IPS-20b (cell line): Measurements from ENCODE around the gene CFAP157.
"Not testable (repeated sequence)": the region's sequence is repeated elsewhere in the genome, so short reads cannot be mapped to it uniquely, and the experiment has no call there.

Experiments used
- H3K27ac ChIP-seq: one replicate; pipeline ENCODE4 v1.5.1; 2013; ENCODE audit warnings: low read length
- H3K27me3 ChIP-seq: 2 replicates; pipeline ENCODE4 v1.6.1; 2013; ENCODE audit warnings: mild to moderate bottlenecking, low read length, inconsistent platforms; ENCODE audit not compliant: insufficient read depth
- H3K36me3 ChIP-seq: 2 replicates; pipeline ENCODE4 v1.6.1; 2013; ENCODE audit warnings: low read depth, mild to moderate bottlenecking, inconsistent platforms, low read length, moderate library complexity; ENCODE audit not compliant: insufficient read depth
- H3K4me1 ChIP-seq: 2 replicates; pipeline ENCODE4 v1.6.1; 2013; ENCODE audit warnings: mild to moderate bottlenecking, control low read depth, inconsistent platforms, low read length, moderate library complexity; ENCODE audit not compliant: insufficient read depth
- H3K4me3 ChIP-seq: 2 replicates; pipeline ENCODE4 v1.5.1; 2013; ENCODE audit warnings: mild to moderate bottlenecking, low read length, inconsistent platforms
- H3K9ac ChIP-seq: 2 replicates; pipeline ENCODE4 v1.6.1; 2013; ENCODE audit warnings: low read depth, mild to moderate bottlenecking, inconsistent platforms, low read length, moderate library complexity
- H3K9me3 ChIP-seq: 2 replicates; pipeline ENCODE4 v1.6.1; 2013; ENCODE audit warnings: mild to moderate bottlenecking, low read depth, low read length, inconsistent platforms; ENCODE audit not compliant: insufficient read depth

CFAP157 gene

DNA sequence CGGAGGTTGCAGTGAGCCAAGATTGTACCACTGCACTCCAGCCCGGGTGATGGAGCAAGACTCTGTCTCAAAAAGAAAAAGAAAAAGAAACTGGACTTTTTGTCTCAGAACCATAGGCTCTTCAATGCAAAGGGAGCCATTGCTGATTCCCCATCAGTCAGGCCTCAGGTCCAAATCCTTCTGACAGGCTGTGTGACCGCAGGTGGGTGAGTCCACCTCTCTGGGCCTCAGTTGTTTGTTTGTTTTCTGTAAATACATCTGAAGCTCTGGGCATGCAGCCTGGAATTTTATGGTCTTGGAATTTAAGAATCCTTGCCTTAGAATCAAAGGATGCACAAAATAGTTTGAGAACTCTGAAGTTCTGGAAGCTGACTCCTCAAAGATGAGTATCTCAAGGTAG lies 49.4 kb downstream of the CFAP157 start:
- peaks cover 48% of the 10 kb centered on the region for H3K27me3 ChIP-seq
- no peak overlapping the region for H3K27ac ChIP-seq
- H3K9ac ChIP-seq, result no peak overlapping the region
- H3K9me3 ChIP-seq, result no peaks in the 10 kb centered on the region
- no peaks in the 10 kb centered on the region for H3K36me3 ChIP-seq
- peaks cover 4% of the 10 kb centered on the region for H3K4me1 ChIP-seq
- no peak overlapping the region for H3K4me3 ChIP-seq

DNA sequence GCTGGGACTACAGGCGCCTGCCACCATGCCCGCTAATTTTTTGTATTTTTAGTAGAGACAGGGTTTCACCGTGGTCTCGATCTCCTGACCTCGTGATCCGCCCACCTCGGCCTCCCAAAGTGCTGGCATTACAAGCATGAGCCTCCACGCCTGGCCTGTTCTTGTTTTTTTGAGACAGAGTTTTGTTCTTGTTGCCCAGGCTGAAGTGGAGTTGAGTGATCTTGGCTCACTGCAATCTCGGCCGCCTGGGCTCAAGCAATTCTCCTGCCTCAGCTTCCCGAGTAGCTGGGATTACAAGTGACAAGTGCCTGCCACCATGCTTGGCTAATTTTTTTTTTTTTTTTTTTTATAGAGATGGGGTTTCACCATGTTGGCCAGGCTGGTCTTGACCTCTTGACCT lies 50.0 kb downstream of the CFAP157 start:
- H3K27me3 ChIP-seq, result peaks cover 44% of the 10 kb centered on the region
- H3K36me3 ChIP-seq, H3K4me1 ChIP-seq, H3K9me3 ChIP-seq, H3K27ac ChIP-seq, H3K4me3 ChIP-seq, H3K9ac ChIP-seq: not testable (repeated sequence)

DNA sequence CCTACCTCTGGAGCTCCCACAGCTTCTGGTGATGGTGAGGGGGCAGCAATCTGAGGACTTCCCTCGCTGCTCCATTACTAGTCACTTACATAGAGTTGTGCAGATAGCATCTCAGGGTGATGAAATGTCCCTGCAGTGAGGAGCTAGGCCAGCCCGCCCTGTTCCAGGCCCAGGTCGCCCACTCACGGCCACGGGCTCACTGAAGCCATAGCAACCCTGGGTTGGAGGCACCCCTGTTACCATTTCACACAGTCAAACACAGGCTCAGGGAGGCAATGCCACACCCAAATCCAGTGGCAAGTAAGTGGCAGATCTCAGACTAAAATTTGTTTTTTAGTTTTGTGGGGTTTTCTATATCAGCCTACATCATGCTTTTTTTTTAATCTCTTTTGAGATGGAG lies 52.1 kb downstream of the CFAP157 start:
- Histone ChIP-seq H3K36me3 (no peaks in the 10 kb centered on the region), H3K27ac (no peak overlapping the region), H3K4me1 (peaks cover 13% of the 10 kb centered on the region), H3K9ac (no peak overlapping the region), H3K4me3 (no peak overlapping the region), H3K27me3 (peaks cover 24% of the 10 kb centered on the region), H3K9me3 (no peaks in the 10 kb centered on the region)

DNA sequence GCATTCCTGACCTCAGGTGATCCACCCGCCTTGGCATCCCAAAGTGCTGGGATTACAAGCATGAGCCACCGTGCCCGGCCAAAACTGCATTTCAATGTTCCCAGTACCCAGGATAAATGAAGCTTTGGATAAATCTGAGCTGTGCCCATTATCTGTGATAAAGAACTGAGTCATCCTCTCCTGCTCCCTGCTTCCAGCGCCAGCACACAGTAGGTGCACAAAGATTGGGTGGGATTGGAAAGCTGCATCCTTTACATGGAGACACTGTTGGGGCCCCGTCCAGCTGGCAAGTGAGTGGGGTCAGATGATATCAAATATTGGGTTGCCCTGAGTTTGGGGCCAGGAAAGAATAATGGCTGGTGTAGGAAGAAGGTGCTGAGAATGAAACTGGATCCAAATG lies 54.3 kb downstream of the CFAP157 start:
- Histone ChIP-seq H3K4me3 (no peak overlapping the region), H3K4me1 (peaks cover 9% of the 10 kb centered on the region; the same call in 1 of the 2 replicates), H3K36me3 (no peaks in the 10 kb centered on the region), H3K9me3 (no peaks in the 10 kb centered on the region), H3K9ac (no peak overlapping the region), H3K27me3 (peaks cover 7% of the 10 kb centered on the region), H3K27ac (no peak overlapping the region)

DNA sequence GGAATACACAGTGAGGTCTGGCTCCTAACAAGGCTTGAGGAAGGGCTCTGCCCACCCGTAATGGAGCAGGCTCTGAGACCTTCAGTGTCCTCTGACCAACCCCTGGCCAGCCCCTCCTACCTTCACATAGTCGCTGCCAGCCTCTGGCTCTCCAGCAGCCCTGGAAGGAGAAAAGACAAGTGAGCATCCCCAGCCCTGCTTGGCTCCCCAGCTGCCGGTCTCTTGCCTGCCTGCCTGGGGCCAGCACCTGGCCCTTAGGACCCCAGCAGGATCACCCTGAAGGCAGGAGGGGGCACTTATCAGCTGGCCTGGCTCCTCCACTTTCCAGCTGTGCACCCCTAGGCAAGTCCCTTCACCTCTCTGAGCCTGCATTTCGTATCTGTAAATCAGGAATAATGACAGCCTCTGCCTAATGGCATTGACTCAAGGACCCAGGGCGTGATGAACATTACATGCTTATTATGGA lies 54.7 kb downstream of the CFAP157 start:
- no peaks in the 10 kb centered on the region for H3K9me3 ChIP-seq
- peaks cover 2% of the 10 kb centered on the region; the same call in 1 of the 2 replicates for H3K27me3 ChIP-seq
- no peak overlapping the region for H3K9ac ChIP-seq
- H3K4me1 ChIP-seq, result peaks cover 9% of the 10 kb centered on the region; the same call in 1 of the 2 replicates
- no peaks in the 10 kb centered on the region for H3K36me3 ChIP-seq
- no peak overlapping the region for H3K4me3 ChIP-seq
- no peak overlapping the region for H3K27ac ChIP-seq

DNA sequence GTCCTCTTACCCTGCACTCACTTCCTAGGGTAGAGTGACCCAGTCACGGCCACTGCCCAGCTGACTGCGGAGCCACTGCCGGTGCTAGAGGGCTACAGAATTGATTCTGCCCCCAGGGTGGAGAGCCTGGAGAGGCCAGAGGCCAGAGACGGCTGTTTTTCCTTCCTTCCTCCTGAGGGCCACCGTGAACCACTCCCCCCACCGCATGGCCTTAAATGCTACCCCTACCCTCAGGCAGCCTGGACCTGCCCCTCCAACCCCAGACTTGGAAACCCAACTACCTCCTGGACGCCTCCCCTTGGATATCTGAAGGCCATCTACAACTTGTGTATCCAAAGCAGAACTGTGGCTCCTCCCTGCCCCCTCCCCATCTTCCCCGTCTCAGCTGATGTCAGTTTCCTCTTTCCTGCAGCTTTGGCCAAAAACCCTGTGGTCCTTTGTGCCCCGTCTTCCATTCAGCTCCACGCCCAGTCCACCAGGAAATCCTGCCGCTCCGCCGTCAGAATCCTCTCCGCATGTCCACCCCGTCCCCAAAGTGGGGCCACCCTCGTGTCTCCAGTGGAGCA lies 55.4 kb downstream of the CFAP157 start:
- Histone ChIP-seq H3K27me3 (no peaks in the 10 kb centered on the region), H3K36me3 (no peaks in the 10 kb centered on the region), H3K4me1 (peaks cover 9% of the 10 kb centered on the region; the same call in 1 of the 2 replicates), H3K9me3 (no peaks in the 10 kb centered on the region), H3K9ac (no peak overlapping the region), H3K27ac (no peak overlapping the region), H3K4me3 (no peak overlapping the region; the same call in 1 of the 2 replicates)

DNA sequence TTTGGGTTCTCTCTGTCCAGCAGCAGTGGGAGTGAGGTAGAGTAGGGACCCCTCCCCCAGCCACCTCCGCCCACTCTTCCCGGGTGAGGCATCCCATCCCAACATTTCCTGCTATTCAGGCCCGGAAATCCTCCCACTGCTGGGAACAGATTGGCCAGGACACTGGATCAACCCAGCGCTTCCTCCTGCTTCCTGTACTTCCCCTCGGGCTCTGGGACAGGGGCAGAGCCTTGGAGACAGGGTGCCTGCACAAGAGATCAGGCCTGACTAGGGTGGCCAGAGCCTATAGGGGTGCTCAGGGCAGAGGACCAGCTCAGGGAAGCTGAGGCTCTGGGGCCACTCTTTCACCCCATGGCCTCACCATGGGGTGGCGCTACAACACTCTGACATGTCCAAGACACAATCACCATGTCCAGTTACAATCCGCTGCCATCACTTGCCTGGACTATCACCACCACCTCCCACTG lies 57.2 kb downstream of the CFAP157 start:
- no peaks in the 10 kb centered on the region for H3K36me3 ChIP-seq
- no peak overlapping the region for H3K4me3 ChIP-seq
- no peak overlapping the region for H3K9ac ChIP-seq
- H3K4me1 ChIP-seq, result peaks cover 14% of the 10 kb centered on the region; the same call in 1 of the 2 replicates
- H3K27me3 ChIP-seq, result no peaks in the 10 kb centered on the region
- H3K27ac ChIP-seq, result no peak overlapping the region
- H3K9me3 ChIP-seq, result no peaks in the 10 kb centered on the region

DNA sequence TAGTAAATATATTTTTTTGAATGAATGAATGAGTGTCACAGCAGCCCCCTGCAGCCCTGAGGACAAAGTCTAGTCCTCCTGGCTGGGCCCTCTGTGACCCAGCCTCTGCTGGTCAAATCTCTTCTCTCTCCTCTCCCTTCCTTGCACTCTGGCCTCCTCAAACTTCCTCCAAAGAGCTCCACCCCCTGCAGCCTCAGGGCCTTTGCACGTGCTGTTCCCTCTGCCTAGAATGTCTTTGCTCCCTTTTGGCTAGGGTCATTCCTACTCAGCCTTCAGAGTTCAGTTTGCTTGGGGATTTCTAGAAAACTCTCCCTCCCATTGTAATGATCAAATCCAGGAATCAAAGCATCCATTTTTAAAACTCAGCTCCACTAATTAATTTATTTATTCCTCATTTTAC lies 58.6 kb downstream of the CFAP157 start:
- Histone ChIP-seq H3K4me1 (peaks cover 18% of the 10 kb centered on the region; the same call in 1 of the 2 replicates), H3K27me3 (no peaks in the 10 kb centered on the region), H3K36me3 (no peaks in the 10 kb centered on the region), H3K27ac (no peak overlapping the region), H3K9me3 (no peaks in the 10 kb centered on the region), H3K4me3 (no peak overlapping the region), H3K9ac (no peak overlapping the region)
